ENCODE data around the gene PDZRN4.

GRCh38 chr12:41140117-41140516 lies 48.0 kb upstream of the PDZRN4 start:
- TF ChIP-seq CTCF (IDR thresholded peaks at IDR 0.05), result no peak
- TF ChIP-seq POLR2A (IDR thresholded peaks at IDR 0.05), result no peak
